PC-9 (cell line): Measurements from ENCODE around the gene ADCY4. TPM values are rescaled to one million over a fixed set of nuclear protein-coding genes. Genes with fewer than 3 reads are reported as not detected.
A peak's percentile ranks its signal among the peaks of the same experiment; 100 is the strongest.

Experiments used
- Bru-seq: library from RNA; stranded (reverse); fragments of 400-500 nt; gene quantifications from one replicate; lab custom pipeline; 2021; lab: Mats Ljungman, UMichigan
- BruChase-seq, 2 experiments: library from RNA; stranded (reverse); fragments of 400-500 nt; gene quantifications; one replicate each; lab custom pipeline; 2021; lab: Mats Ljungman, UMichigan
- BruUV-seq: library from RNA; stranded (reverse); fragments of 400-500 nt; replicated peaks from 2 replicates; lab custom pipeline; 2021; lab: Mats Ljungman, UMichigan
- CTCF ChIA-PET: fragments of 300-600 bp; sonication (Branson Sonifier 250); formaldehyde crosslinking; loops from one replicate; lab custom pipeline; 2022; ENCODE audit warnings: antibody characterized with exemption; lab: Charles Lee
- POLR2A ChIA-PET: fragments of 300-600 bp; sonication (Branson Sonifier 250); formaldehyde crosslinking; loops from one replicate; lab custom pipeline; 2022; ENCODE audit warnings: antibody characterized with exemption; ENCODE audit not compliant: unreplicated experiment; lab: Charles Lee
- DNase-seq, 2 experiments: peaks; one replicate each; pipeline versions ENCODE4 v3.0.0 to v3.0.0-alpha.2; 2015 to 2022; ENCODE audit warnings: mixed read lengths in 1 of 2
- H2AFZ ChIP-seq: fragments of 200-600 bp; sonication (generic); 2 replicates; pipeline ENCODE4 v1.8.1; 2017; ENCODE audit warnings: antibody characterized with exemption
- H3F3A ChIP-seq: fragments of 200-600 bp; sonication (generic); 2 replicates; pipeline ENCODE4 v1.8.1; 2017; ENCODE audit warnings: antibody characterized with exemption, mild to moderate bottlenecking, low read depth; ENCODE audit not compliant: insufficient read depth
- H3K27ac ChIP-seq: fragments of 200-600 bp; sonication (generic); 2 replicates; pipeline ENCODE4 v1.6.1; 2016; ENCODE audit warnings: mixed run types
- H3K27me3 ChIP-seq: fragments of 200-600 bp; sonication (generic); 2 replicates; pipeline ENCODE4 v1.6.1; 2016; ENCODE audit warnings: low read depth, mixed run types; ENCODE audit not compliant: insufficient read depth
- H3K36me3 ChIP-seq: fragments of 200-600 bp; sonication (generic); 2 replicates; pipeline ENCODE4 v1.6.1; 2016; ENCODE audit warnings: low read depth, mixed run types
- H3K4me1 ChIP-seq: fragments of 200-600 bp; sonication (generic); replicated peaks from 2 replicates; pipeline ENCODE4 v1.6.1; 2016; ENCODE audit warnings: mixed run types; ENCODE audit not compliant: insufficient read depth
- H3K4me2 ChIP-seq: fragments of 200-600 bp; sonication (generic); 2 replicates; pipeline ENCODE4 v1.6.1; 2017; ENCODE audit warnings: mixed run types
- H3K4me3 ChIP-seq: fragments of 200-600 bp; sonication (generic); 2 replicates; pipeline ENCODE4 v1.6.1; 2016; ENCODE audit warnings: mixed run types
- H3K79me2 ChIP-seq: fragments of 200-600 bp; sonication (generic); 2 replicates; pipeline ENCODE4 v1.6.1; 2017; ENCODE audit warnings: low read depth, mixed run types
- H3K9me2 ChIP-seq: fragments of 200-600 bp; sonication (generic); 2 replicates; pipeline ENCODE4 v1.8.1; 2017; ENCODE audit warnings: mild to moderate bottlenecking; ENCODE audit not compliant: insufficient read depth
- H3K9me3 ChIP-seq: fragments of 200-600 bp; sonication (generic); 2 replicates; pipeline ENCODE4 v1.8.1; 2016; ENCODE audit warnings: low read depth; ENCODE audit not compliant: insufficient read depth
- H4K20me1 ChIP-seq: fragments of 200-600 bp; sonication (generic); 2 replicates; pipeline ENCODE4 v1.8.1; 2017; ENCODE audit not compliant: insufficient read depth
- CTCF ChIP-seq: fragments of 200-600 bp; sonication (generic); conservative IDR thresholded peaks from 2 replicates; pipeline ENCODE4 v1.6.1; 2017; ENCODE audit warnings: mixed run types, antibody characterized with exemption, mild to moderate bottlenecking, moderate library complexity
- EZH2 ChIP-seq: fragments of 200-600 bp; sonication (generic); IDR thresholded peaks from 2 replicates; pipeline ENCODE4 v1.8.0; 2017; ENCODE audit warnings: antibody characterized with exemption, low read depth
- intact Hi-C: fragments of 100-400 bp; cut with micrococcal nuclease; formaldehyde crosslinking; loops from one replicate; pipeline ENCODE4 v1.10.0; 2022; ENCODE audit not compliant: unreplicated experiment
- long read RNA-seq: library from polyadenylated mRNA; stranded (forward); transcript quantifications from one replicate; pipeline ENCODE4 v2.0.0, GENCODE V29; 2022
- total RNA-seq: library from RNA; stranded (reverse); gene quantifications from 2 replicates; pipeline ENCODE4 v1.2.3, GENCODE V29; 2021

The ADCY4 gene
- total RNA-seq: 1.8 and 2.0 TPM in 2 replicates
- percentile 15 among the genes with signal in this experiment for Bru-seq, nascent RNA
- percentile 25 among the genes with signal in this experiment for BruChase-seq, experiment 1, labeled RNA remaining after a 2-hour chase
- BruChase-seq, experiment 2, labeled RNA remaining after a 6-hour chase: percentile 16 among the genes with signal in this experiment
- long read RNA-seq: 0 reads

- H3K36me3 ChIP-seq: no peaks in the 10 kb centered on the region
- H3K79me2 ChIP-seq: no peaks in the 10 kb centered on the region
- intact Hi-C loops: loop anchor here (1.0 kb wide), 1 partner anchor 33 kb away; no protein-coding TSS in a partner anchor
- H3K9me3 ChIP-seq: no peaks in the 10 kb centered on the region
- TF ChIP-seq CTCF: no peak
- TF ChIP-seq EZH2: no peak
- no peaks in the 10 kb centered on the region for H3K27me3 ChIP-seq
- CTCF ChIA-PET: interaction anchor here (1.4 to 2.9 kb wide), 2 partner anchors 96 to 97 kb away, joined by 7 to 26 read pairs; partner anchors contain the start of gene KHNYN
- H3K9me2 ChIP-seq: no peaks in the 10 kb centered on the region
- H3K4me1 ChIP-seq: peaks cover 3% of the 10 kb centered on the region; the same call in 1 of the 2 replicates
- H3K4me3 ChIP-seq: no peak within 1 kb of the TSS
- H2AFZ ChIP-seq: 0 out of 2 replicates have a peak within 1 kb of the TSS, but pooled peaks have one; percentile 44
- H3F3A ChIP-seq: no peaks in the 10 kb centered on the region
- H4K20me1 ChIP-seq: no peaks in the 10 kb centered on the region
- POLR2A ChIA-PET: no interaction called here
- DNase-seq: no peak
- BruUV-seq: no TSS peak
- H3K27ac ChIP-seq: no peak within 1 kb of the TSS
- H3K4me2 ChIP-seq: peak within 1 kb of the TSS; percentile 64
Measured at GRCh38 chr14:24334431-24335291, at the start of gene ADCY4. Gene ADCY4 (minus strand): TSS chr14:24335071. CDS start chr14:24334652, 419 bp downstream.

- intact Hi-C loops: no loop called here
- H3K9me3 ChIP-seq: no peaks in the 10 kb centered on the region
- POLR2A ChIA-PET: no interaction called here
- CTCF ChIA-PET: no interaction called here
- H3K36me3 ChIP-seq: no peaks in the 10 kb centered on the region
- H3K4me2 ChIP-seq: no peak overlapping the region
- no peaks in the 10 kb centered on the region for H3F3A ChIP-seq
- H3K4me1 ChIP-seq: no peaks in the 10 kb centered on the region
- no peaks in the 10 kb centered on the region for H3K9me2 ChIP-seq
- no peaks in the 10 kb centered on the region for H3K79me2 ChIP-seq
- H3K27me3 ChIP-seq: no peaks in the 10 kb centered on the region
- no peaks in the 10 kb centered on the region for H4K20me1 ChIP-seq
- H3K27ac ChIP-seq: no peak overlapping the region
- BruUV-seq: no TSS peak
- TF ChIP-seq CTCF: no peak
- TF ChIP-seq EZH2: no peak
- DNase-seq: no peak
- H2AFZ ChIP-seq: no peak overlapping the region
- H3K4me3 ChIP-seq: no peak overlapping the region
Measured at GRCh38 chr14:24384169-24384568, 49.3 kb upstream of the ADCY4 start.

GRCh38 chr14:24382064-24382371 lies 47.1 kb upstream of the ADCY4 start:
- H3K79me2 ChIP-seq: no peaks in the 10 kb centered on the region
- ChIA-PET POLR2A (no interaction called here), CTCF (no interaction called here)
- no peaks in the 10 kb centered on the region for H3K9me2 ChIP-seq
- H3K36me3 ChIP-seq: no peaks in the 10 kb centered on the region
- intact Hi-C loops: no loop called here
- no peak overlapping the region for H3K4me2 ChIP-seq
- DNase-seq: no peak
- TF ChIP-seq CTCF (no peak), EZH2 (no peak)
- no peaks in the 10 kb centered on the region for H3K4me1 ChIP-seq
- no peaks in the 10 kb centered on the region for H3K27me3 ChIP-seq
- H4K20me1 ChIP-seq: no peaks in the 10 kb centered on the region
- H3K4me3 ChIP-seq: no peak overlapping the region
- no peak overlapping the region for H3K27ac ChIP-seq
- no peaks in the 10 kb centered on the region for H3K9me3 ChIP-seq
- BruUV-seq: no TSS peak
- H3F3A ChIP-seq: no peaks in the 10 kb centered on the region
- H2AFZ ChIP-seq: no peak overlapping the region
